Activated naive CD4-positive, alpha-beta T cell treated with Interleukin-2 at 50 U/mL for 16 hours (primary cell): ENCODE data around the gene LRP1.

Source experiments
- DNase-seq: peaks from one replicate; pipeline ENCODE4 v3.0.0-alpha.2; 2020

Gene LRP1

GRCh38 chr12:57138526-57139272, 10.4 kb downstream of the LRP1 start:
- DNase-seq, result no peak

- no peak for DNase-seq
These were observed 11.7 kb downstream of the LRP1 start for GRCh38 chr12:57139796-57140649.

DNA sequence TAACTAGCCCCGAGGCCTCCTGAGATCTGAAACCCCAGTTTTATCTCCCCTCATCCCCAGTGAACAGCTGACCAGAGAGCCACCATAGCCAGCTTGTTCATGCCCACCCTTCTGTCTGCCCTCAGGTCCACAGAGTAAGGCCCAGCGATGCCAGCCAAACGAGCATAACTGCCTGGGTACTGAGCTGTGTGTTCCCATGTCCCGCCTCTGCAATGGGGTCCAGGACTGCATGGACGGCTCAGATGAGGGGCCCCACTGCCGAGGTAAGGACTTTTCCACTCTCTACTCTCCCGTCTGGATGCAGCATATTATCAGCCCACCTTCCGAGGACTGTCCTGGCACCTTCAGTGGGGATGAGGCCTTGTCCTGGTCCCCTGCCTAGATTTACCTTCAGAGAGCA, 13.0 kb downstream of the LRP1 start:
- no peak for DNase-seq

GRCh38 chr12:57142121-57142520, 13.8 kb downstream of the LRP1 start:
- no peak for DNase-seq

- no peak for DNase-seq
These were observed 14.4 kb downstream of the LRP1 start for GRCh38 chr12:57142727-57143126.

DNA sequence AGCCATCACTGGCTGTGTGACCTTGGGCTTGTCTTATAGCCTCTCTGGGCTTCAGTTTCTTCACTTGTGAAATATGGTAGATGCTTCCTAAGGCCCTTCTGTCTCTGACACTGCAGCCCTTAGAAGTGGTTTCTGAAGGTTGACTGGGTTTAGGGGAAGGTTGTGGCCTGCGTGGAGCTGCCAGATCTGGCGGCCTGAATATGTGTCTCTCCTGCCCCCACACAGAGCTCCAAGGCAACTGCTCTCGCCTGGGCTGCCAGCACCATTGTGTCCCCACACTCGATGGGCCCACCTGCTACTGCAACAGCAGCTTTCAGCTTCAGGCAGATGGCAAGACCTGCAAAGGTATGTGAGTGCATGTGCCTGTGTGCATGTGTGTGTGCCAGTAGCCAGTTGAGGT, 15.2 kb downstream of the LRP1 start:
- DNase-seq, result no peak

DNA sequence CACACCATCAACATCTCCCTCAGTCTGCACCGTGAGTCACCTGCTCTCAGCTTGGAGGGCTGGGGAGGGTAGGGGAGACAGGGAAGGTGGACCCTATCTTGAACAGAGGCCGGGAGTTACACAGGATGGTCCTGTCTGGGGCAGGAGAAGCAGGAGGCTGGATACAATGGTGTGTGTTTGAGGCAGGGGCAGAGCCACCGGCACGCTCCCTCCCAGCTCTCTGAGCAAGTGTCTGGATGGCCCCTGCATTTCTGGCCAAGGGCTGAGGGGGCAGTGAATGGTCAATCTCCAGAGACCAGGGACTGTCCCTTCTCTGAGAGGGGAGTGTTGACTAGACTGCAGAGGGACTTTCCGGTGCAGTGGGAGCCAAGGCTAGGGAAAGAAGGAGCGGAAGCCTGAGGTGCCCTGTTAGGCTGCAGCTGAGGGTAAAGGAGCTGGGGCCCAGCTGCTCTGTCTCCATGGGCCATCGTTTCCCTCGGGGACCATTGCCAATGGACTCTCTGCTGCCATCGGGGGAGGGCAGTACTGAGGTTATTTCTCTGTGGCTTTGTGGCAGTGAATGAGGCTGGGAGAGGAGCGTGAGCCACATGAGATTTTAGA, 17.3 kb downstream of the LRP1 start:
- DNase-seq, result no peak

GRCh38 chr12:57146092-57146491, 17.8 kb downstream of the LRP1 start:
- no peak for DNase-seq

DNA sequence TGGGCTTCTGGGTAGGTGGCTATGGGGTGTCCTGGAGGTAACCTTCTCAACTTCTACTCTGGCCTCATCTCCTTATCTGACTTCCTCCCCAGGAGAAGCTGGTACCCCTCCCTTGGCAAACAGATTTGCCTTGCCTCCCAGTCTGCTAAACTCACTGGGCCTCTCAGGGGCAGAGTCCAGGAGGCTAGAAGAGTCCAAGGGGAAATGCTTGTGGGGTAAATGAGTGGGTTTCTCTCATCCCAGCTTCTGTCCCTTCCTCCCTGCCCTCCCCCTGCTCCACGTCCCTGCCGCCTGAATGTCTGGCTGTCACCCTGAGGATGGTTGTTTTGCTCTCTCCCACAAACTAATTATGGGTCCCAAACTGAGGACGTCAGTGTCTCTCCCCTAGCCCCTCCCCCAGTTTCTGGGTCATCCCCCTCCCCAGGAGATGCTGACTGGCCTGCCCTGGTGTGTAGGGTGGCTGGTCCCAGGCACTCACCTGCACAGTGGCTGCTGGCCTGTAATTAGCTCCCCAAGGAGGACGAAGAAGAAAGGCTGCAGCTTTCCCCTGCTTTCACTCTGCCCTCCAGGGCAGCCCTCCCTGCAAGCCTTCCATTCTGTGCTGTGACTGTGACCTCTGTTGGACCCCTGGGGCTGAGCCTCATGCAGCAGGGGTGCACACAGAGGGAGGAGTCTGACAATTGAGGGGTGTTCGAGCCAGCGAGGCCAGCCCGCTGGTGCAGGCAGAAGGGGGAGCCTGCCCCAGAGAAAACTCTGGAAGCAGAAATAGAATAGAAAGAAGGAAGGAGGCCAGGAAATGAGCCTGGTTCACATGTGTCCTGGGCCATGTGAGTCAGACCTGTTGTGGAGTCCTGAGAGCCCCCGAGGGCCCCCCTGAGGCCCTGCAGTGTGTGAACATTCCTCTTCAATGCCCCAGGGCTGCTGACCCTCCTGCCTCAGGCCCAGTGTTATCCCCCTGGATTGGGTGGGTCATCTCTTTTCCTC, 19.0 kb downstream of the LRP1 start, which contains the start of gene LRP1-AS:
TSS of gene LRP1-AS (minus strand) at position 659 of the 984 bp plus-strand sequence.
- DNase-seq, result no peak

DNA sequence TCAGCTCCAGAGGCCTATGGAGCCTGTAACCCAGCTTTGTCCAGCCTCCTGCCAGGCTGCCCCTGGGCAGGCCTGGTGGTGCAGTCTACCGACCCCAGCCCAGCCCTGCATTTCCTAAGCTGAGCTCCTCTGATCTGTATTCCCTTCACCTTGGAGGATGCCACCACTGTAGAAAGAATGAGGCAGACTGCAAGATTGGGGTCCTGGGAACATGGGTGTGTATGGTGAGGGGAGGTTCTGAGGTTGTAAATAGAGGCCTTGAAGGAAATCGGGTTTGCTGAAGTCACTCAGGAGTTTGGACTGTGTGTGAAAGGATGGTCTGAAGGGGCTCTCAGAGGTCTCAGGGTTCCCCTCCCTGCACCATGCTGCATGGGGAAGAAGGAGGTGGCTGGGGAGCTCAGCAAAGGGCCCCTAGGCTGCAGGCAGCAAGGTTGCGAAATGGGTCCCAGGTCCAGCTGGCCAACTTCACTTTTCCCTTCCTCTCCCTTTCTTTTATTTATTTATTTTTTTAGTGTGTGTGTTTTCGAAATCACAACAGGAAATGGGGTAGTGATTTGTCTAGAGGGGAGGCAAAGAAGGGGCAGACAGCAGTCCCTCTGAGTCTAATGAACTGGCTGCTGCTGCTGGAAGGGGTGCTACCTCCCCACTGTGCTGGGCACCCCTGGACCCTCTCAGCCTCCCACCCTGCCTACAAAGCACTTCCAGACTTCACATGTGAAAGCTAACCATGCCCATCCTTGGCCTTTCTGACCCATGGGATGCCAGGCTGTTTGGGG, 20.4 kb downstream of the LRP1 start:
- DNase-seq, result no peak

GRCh38 chr12:57149245-57149900, 21.1 kb downstream of the LRP1 start:
- DNase-seq, result no peak

- DNase-seq, result no peak
These were observed 22.2 kb downstream of the LRP1 start for GRCh38 chr12:57150400-57151000.

DNA sequence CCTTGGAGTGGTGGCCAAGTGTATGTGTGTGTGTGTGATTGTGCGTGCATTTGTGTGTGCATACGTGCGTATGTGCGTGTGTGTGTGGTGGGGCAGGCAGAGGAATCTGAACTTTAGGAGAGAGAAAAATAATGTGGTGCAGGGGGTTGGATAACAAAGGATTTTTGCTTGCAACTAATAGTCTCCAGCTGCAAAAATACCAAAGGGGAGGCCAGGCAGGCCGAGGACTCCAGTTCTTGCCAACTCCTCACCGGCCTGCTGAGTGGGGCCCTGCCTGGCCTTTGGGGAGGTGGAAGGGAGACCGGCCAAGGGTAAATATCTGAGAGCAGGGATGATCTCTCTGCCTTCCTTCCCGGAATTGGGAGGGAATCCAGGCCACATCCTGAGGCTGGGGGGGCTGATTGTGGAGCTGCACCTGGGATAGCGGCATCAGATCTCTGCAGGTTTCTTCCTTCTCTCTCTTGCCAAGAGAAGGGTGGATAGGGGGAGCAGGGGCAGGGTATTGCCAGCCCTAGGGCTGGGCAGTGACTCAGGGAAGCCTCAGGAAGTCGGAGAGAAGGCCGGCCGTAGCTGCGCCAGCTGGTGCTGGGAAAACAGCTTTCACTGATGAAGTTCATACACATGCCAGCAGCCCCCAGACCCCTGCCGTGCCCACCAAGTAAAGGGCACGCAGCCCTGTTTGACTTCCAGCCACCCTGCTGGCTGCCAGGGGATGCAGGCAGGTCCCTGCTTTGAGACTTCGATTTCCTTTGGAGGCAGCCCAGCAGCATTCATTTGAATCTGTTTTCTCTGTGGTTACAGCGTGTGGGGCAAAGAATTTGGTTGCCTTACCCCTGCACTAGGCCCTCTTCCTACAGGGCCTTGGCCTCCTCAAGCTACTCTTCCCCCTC, 23.7 kb downstream of the LRP1 start:
- no peak for DNase-seq

GRCh38 chr12:57152639-57153038, 24.4 kb downstream of the LRP1 start:
- DNase-seq, result no peak

- no peak for DNase-seq
These were observed 25.2 kb downstream of the LRP1 start for GRCh38 chr12:57153415-57153997.

- no peak for DNase-seq
These were observed 25.8 kb downstream of the LRP1 start for GRCh38 chr12:57154076-57154475.

GRCh38 chr12:57154804-57155434, 26.6 kb downstream of the LRP1 start:
- no peak for DNase-seq

- DNase-seq, result no peak
These were observed 28.6 kb downstream of the LRP1 start for GRCh38 chr12:57156701-57157403.
